CD4-positive, alpha-beta T cell (primary cell): Measurements from ENCODE around the gene CRK. TPM values are rescaled to one million over a fixed set of nuclear protein-coding genes. Genes with fewer than 3 reads are reported as not detected.
A peak's percentile ranks its signal among the peaks of the same experiment; 100 is the strongest.

Experiments used
- ATAC-seq: fragments of 200-7000 bp; cut with Tn5 transposase; one replicate; pipeline ENCODE4 v1.10.0; 2022; ENCODE audit warnings: mild to moderate bottlenecking; ENCODE audit not compliant: poor library complexity
- CTCF ChIA-PET: fragments of 350-600 bp; sonication (Branson Sonifier 250); formaldehyde crosslinking; loops from one replicate; lab custom pipeline; 2021; ENCODE audit warnings: antibody characterized with exemption, inconsistent platforms; lab: Charles Lee
- POLR2A ChIA-PET: fragments of 350-600 bp; sonication (Branson Sonifier 250); formaldehyde crosslinking; loops from one replicate; lab custom pipeline; 2021; ENCODE audit warnings: antibody characterized with exemption, inconsistent platforms; lab: Charles Lee
- DNase-seq, 14 experiments: peaks; one replicate each; pipeline ENCODE4 v3.0.0-alpha.2; 2013 to 2020; ENCODE audit warnings: mixed read lengths in 2 of 14
- H3K27ac ChIP-seq, 2 donors: one replicate each; pipeline versions ENCODE4 v1.5.1 to v1.7.0; 2013; ENCODE audit warnings: low read length in 2 of 2, low read depth in 1 of 2, mild to moderate bottlenecking in 1 of 2
- H3K27me3 ChIP-seq, 2 experiments: 1 replicate in 1 of 2; 2 replicates in 1 of 2; pipeline versions ENCODE4 v1.6.1 to v1.7.0; 2013; ENCODE audit warnings: low read length in 2 of 2, control low read depth in 1 of 2, mild to moderate bottlenecking in 1 of 2, moderate library complexity in 1 of 2; ENCODE audit not compliant: insufficient read depth in 2 of 2, control insufficient read depth in 1 of 2
- H3K36me3 ChIP-seq: one replicate; pipeline ENCODE4 v1.6.1; 2013; ENCODE audit warnings: low read length, control low read depth; ENCODE audit not compliant: insufficient read depth
- H3K4me1 ChIP-seq: one replicate; pipeline ENCODE4 v1.6.1; 2013; ENCODE audit warnings: low read length, control low read depth; ENCODE audit not compliant: insufficient read depth
- H3K4me3 ChIP-seq: one replicate; pipeline ENCODE4 v1.5.1; 2013; ENCODE audit warnings: mild to moderate bottlenecking, low read length, moderate library complexity
- H3K9me3 ChIP-seq, 2 experiments: 1 replicate in 1 of 2; 2 replicates in 1 of 2; pipeline versions ENCODE4 v1.6.1 to v1.7.0; 2013; ENCODE audit warnings: low read length in 2 of 2, mild to moderate bottlenecking in 2 of 2, control low read depth in 1 of 2, moderate library complexity in 1 of 2; ENCODE audit not compliant: control insufficient read depth in 1 of 2, insufficient read depth in 1 of 2
- H3K27ac Mint-ChIP-seq: one replicate; pipeline ENCODE4 v1.8.0; 2020; ENCODE audit warnings: mixed read lengths
- H3K27me3 Mint-ChIP-seq: one replicate; pipeline ENCODE4 v1.8.0; 2021; ENCODE audit warnings: mixed read lengths
- H3K36me3 Mint-ChIP-seq: one replicate; pipeline ENCODE4 v1.8.0; 2021; ENCODE audit warnings: low read depth, mixed read lengths
- H3K4me1 Mint-ChIP-seq: one replicate; pipeline ENCODE4 v1.8.0; 2021; ENCODE audit warnings: low read depth, mixed read lengths
- H3K4me3 Mint-ChIP-seq: one replicate; pipeline ENCODE4 v1.8.0; 2020; ENCODE audit warnings: mild to moderate bottlenecking, mixed read lengths
- H3K9me3 Mint-ChIP-seq: one replicate; pipeline ENCODE4 v1.8.0; 2020; ENCODE audit warnings: mixed read lengths
- CTCF ChIP-seq: fragments of 200-600 bp; IDR thresholded peaks from one replicate; pipeline ENCODE4 v1.8.0; 2022; ENCODE audit warnings: antibody characterized with exemption, mild to moderate bottlenecking
- intact Hi-C, 2 experiments: fragments of 100-400 bp; cut with DNase I in 1 of 2; cut with micrococcal nuclease in 1 of 2; formaldehyde crosslinking; loops; one replicate each; pipeline versions ENCODE4 v1.15.1 to v1.9.0; 2023 to 2025; cut with DNase I, micrococcal nuclease
- total RNA-seq, 174 experiments: library from RNA in 2 of 174; stranded (reverse) in 2 of 174; gene quantifications; one replicate each; pipeline ENCODE4 v1.2.3 and lab custom pipeline; 2021 to 2026

CRK gene
- total RNA-seq, 2 experiments from 2014 or later: 13.6 to 14.5 TPM

DNA sequence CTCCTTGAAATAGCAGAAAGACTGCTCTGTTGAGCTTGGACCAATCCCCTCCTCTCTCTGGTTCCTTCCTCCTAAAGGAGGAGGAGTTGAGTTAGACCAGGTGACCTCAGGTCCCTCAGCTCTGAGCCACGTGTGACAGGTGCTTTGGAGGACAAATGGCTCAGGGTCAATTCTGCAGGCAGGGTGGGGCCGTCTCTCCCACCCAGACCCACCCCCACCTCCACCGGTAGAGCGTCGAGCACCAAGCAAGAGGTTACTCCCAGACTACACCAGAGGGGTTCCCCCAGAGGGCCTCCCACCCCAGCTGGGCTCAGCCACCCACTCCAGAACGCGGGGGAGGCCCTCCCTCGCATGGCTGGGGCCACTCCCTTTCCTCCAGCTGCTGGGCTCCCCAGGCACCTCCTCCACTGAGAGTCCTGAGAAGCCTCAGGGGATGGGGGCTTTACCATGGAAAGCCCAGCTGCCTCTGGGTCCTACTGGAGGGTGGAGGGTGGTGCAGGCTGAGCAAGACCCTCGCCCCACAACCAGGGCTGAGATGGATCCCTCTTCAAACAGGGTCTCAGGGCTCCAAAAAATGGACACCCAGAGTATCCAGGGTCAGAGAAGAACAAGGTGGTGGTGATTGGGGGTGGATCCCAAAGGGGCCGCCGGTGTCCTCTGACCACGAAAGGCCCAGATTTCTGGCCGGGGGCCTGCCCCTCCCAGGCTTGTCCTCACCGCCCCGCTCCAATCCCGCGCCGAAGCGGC is 28.8 kb upstream of the CRK start:
- Histone ChIP-seq H3K36me3 (no peaks in the 10 kb centered on the region), H3K27me3 (no peaks in the 10 kb centered on the region), H3K4me1 (peaks cover 50% of the 10 kb centered on the region), H3K27ac (peak overlapping the region; percentile 47 to 61), H3K4me3 (peak overlapping the region; percentile 50), H3K9me3 (no peaks in the 10 kb centered on the region)
- no peaks in the 10 kb centered on the region for H3K36me3 Mint-ChIP-seq
- ATAC-seq (peak; percentile 51), DNase-seq (peak in 10 of 14 experiments; percentile 29 to 85 (median 50))
- H3K9me3 Mint-ChIP-seq: no peaks in the 10 kb centered on the region
- H3K4me1 Mint-ChIP-seq: peaks cover 26% of the 10 kb centered on the region
- no peak for TF ChIP-seq CTCF
- peak overlapping the region; percentile 84 for H3K27ac Mint-ChIP-seq
- ChIA-PET CTCF (interaction anchor here (0.9 to 1.2 kb wide), 4 partner anchors 26 to 119 kb away, joined by 3 to 5 read pairs (median 3); partner anchors contain the start of gene INPP5K), POLR2A (interaction anchor here (0.9 to 1.2 kb wide), 3 partner anchors 22 to 199 kb away, joined by 3 to 5 read pairs (median 3); no protein-coding TSS in a partner anchor)
- peak overlapping the region; percentile 92 for H3K4me3 Mint-ChIP-seq
- intact Hi-C loops: no loop called here
- H3K27me3 Mint-ChIP-seq: no peaks in the 10 kb centered on the region

GRCh38 chr17:1484060-1484535 is 28.1 kb upstream of the CRK start:
- no peak for TF ChIP-seq CTCF
- H3K4me3 ChIP-seq: no peak overlapping the region
- H3K27ac ChIP-seq: peak overlapping the region in 1 of 2 donors; percentile 25
- Mint-ChIP-seq H3K4me1 (peaks cover 26% of the 10 kb centered on the region), H3K9me3 (no peaks in the 10 kb centered on the region), H3K27me3 (no peaks in the 10 kb centered on the region), H3K36me3 (no peaks in the 10 kb centered on the region), H3K27ac (peak overlapping the region; percentile 84), H3K4me3 (peak overlapping the region; percentile 92)
- CTCF ChIA-PET: interaction anchor here (0.9 to 1.2 kb wide), 3 partner anchors 25 to 104 kb away, joined by 3 to 5 read pairs (median 3); partner anchors contain the start of gene INPP5K
- no peak for DNase-seq
- no peaks in the 10 kb centered on the region for H3K9me3 ChIP-seq
- ATAC-seq: no peak
- no peaks in the 10 kb centered on the region for H3K27me3 ChIP-seq
- intact Hi-C loops: no loop called here
- POLR2A ChIA-PET: interaction anchor here (1.0 to 1.2 kb wide), 2 partner anchors 21 to 22 kb away, joined by 3 to 5 read pairs; no protein-coding TSS in a partner anchor
- H3K4me1 ChIP-seq: peaks cover 43% of the 10 kb centered on the region
- peaks cover 2% of the 10 kb centered on the region for H3K36me3 ChIP-seq

DNA sequence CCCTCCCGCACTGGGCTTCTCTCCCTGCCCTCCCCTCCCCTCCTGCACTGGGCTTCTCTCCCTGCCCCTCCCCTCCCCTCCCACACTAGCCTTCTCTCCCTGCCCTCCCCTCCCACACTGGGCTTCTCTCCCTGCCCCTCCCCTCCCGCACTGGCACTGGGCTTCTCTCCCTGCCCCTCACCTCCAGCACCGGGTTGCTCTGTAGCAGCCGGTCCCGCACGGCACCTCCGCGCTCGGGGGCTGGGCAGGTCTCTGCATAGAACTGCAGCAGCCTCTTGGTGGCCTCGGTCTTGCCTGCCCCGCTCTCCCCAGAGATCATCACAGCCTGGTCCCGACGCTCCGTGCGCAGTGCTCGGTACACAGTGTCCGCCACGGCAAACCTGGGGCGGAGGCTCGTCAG is 26.6 kb upstream of the CRK start:
- no peak overlapping the region for H3K27ac Mint-ChIP-seq
- ATAC-seq (no peak), DNase-seq (no peak)
- no peak overlapping the region for H3K4me3 Mint-ChIP-seq
- Histone ChIP-seq H3K4me1 (peaks cover 31% of the 10 kb centered on the region), H3K9me3 (no peaks in the 10 kb centered on the region), H3K4me3 (no peak overlapping the region), H3K27ac (no peak overlapping the region), H3K36me3 (peaks cover 14% of the 10 kb centered on the region), H3K27me3 (no peaks in the 10 kb centered on the region)
- peaks cover 17% of the 10 kb centered on the region for H3K4me1 Mint-ChIP-seq
- POLR2A ChIA-PET: no interaction called here
- TF ChIP-seq CTCF: no peak
- H3K36me3 Mint-ChIP-seq: no peaks in the 10 kb centered on the region
- H3K9me3 Mint-ChIP-seq: no peaks in the 10 kb centered on the region
- intact Hi-C loops: no loop called here
- CTCF ChIA-PET: no interaction called here
- no peaks in the 10 kb centered on the region for H3K27me3 Mint-ChIP-seq
